ENCODE data around the gene CRELD1. TPM values are rescaled to one million over a fixed set of nuclear protein-coding genes. Genes with fewer than 3 reads are reported as not detected.
"Not testable (repeated sequence)": the region's sequence is repeated elsewhere in the genome, so short reads cannot be mapped to it uniquely, and the experiment has no call there.

CRELD1 gene
- polyA plus RNA-seq, 3 donors, result 16.1 to 23.4 (median 19.2) TPM

GRCh38 chr3:9893739-9894138 lies 39.9 kb upstream of the CRELD1 start:
- Mint-ChIP-seq H3K9me3 (no peaks in the 10 kb centered on the region), H3K27me3 (ENCODE audit: low read depth in 3 of 3) (no peaks in the 10 kb centered on the region), H3K36me3 (peaks cover 24 to 28% of the 10 kb centered on the region in 2 donors), H3K27ac (peak overlapping the region in 2 of 7 donors; percentile 7 to 79), H3K4me1 (peaks cover 43% of the 10 kb centered on the region), H3K4me3 (no peak overlapping the region)
- DNase-seq, result no peak
- no peak overlapping the region for H3K9ac ChIP-seq (ENCODE audit: insufficient read depth, low read length, poor library complexity, severe bottlenecking)
- peaks cover 32% of the 10 kb centered on the region for H3K79me2 ChIP-seq (ENCODE audit: insufficient read depth, low read length)
- H3K4me2 ChIP-seq (replicated peaks; ENCODE audit: extremely low read depth, low read length, poor library complexity, severe bottlenecking), result no peak overlapping the region
- peaks cover 10 to 21% of the 10 kb centered on the region in 2 donors for H3K36me3 ChIP-seq (replicated peaks in 1 of 2; ENCODE audit: control insufficient read depth in 1 of 2, insufficient read depth in 2 of 2, low read length in 2 of 2)
- no peak overlapping the region for H3K27ac ChIP-seq (ENCODE audit: low read depth in 1 of 2, low read length in 2 of 2)
- H3K9me3 ChIP-seq (replicated peaks in 1 of 2; ENCODE audit: control insufficient read depth in 1 of 2, insufficient read depth in 1 of 2, low read length in 2 of 2), result no peaks in the 10 kb centered on the region
- TF ChIP-seq CTCF (IDR thresholded peaks at IDR 0.05), result no peak
- intact Hi-C loops (cut with micrococcal nuclease), result no loop called here
- H4K20me1 ChIP-seq (ENCODE audit: insufficient read depth, low read length), result peaks cover 8% of the 10 kb centered on the region
- peaks cover 12 to 16% of the 10 kb centered on the region in 2 donors for H3K4me1 ChIP-seq (ENCODE audit: control insufficient read depth in 1 of 2, insufficient read depth in 2 of 2, low read length in 2 of 2)
- no CpG with 5 or more reads among the region's 1 CpG for WGBS (ENCODE audit: insufficient coverage)
- no peaks in the 10 kb centered on the region for H3K27me3 ChIP-seq (ENCODE audit: control insufficient read depth in 2 of 2, insufficient read depth in 2 of 2, low read length in 2 of 2)
- H3K4me3 ChIP-seq (replicated peaks in 1 of 3; ENCODE audit: low read depth in 2 of 3, low read length in 3 of 3), result no peak overlapping the region
- H2AFZ ChIP-seq (ENCODE audit: insufficient read depth, low read depth, low read length, poor library complexity, severe bottlenecking), result no peak overlapping the region

GRCh38 chr3:9895715-9896114 lies 37.9 kb upstream of the CRELD1 start:
- H3K36me3 ChIP-seq (replicated peaks in 1 of 2; ENCODE audit: control insufficient read depth in 1 of 2, insufficient read depth in 2 of 2, low read length in 2 of 2), result peaks cover 10 to 21% of the 10 kb centered on the region in 2 donors
- H3K27me3 ChIP-seq (ENCODE audit: control insufficient read depth in 2 of 2, insufficient read depth in 2 of 2, low read length in 2 of 2); H3K4me3 Mint-ChIP-seq; H3K9ac ChIP-seq (ENCODE audit: insufficient read depth, low read length, poor library complexity, severe bottlenecking); intact Hi-C loops (cut with micrococcal nuclease); H3K27ac ChIP-seq (ENCODE audit: low read depth in 1 of 2, low read length in 2 of 2); H4K20me1 ChIP-seq (ENCODE audit: insufficient read depth, low read length); H3K9me3 Mint-ChIP-seq; H3K4me2 ChIP-seq (replicated peaks; ENCODE audit: extremely low read depth, low read length, poor library complexity, severe bottlenecking); H3K4me3 ChIP-seq (replicated peaks in 1 of 3; ENCODE audit: low read depth in 2 of 3, low read length in 3 of 3); DNase-seq; H3K27me3 Mint-ChIP-seq (ENCODE audit: low read depth in 3 of 3); H2AFZ ChIP-seq (ENCODE audit: insufficient read depth, low read depth, low read length, poor library complexity, severe bottlenecking); H3K9me3 ChIP-seq (replicated peaks in 1 of 2; ENCODE audit: control insufficient read depth in 1 of 2, insufficient read depth in 1 of 2, low read length in 2 of 2): not testable (repeated sequence)
- H3K79me2 ChIP-seq (ENCODE audit: insufficient read depth, low read length), result peaks cover 27% of the 10 kb centered on the region
- H3K4me1 Mint-ChIP-seq, result peaks cover 44% of the 10 kb centered on the region
- peak overlapping the region in 1 of 7 donors; percentile 5 for H3K27ac Mint-ChIP-seq
- H3K4me1 ChIP-seq (ENCODE audit: control insufficient read depth in 1 of 2, insufficient read depth in 2 of 2, low read length in 2 of 2), result peaks cover 8 to 10% of the 10 kb centered on the region in 2 donors
- H3K36me3 Mint-ChIP-seq, result peaks cover 24 to 28% of the 10 kb centered on the region in 2 donors
- WGBS (ENCODE audit: insufficient coverage), result 98% methylated on average over 3 of the region's 3 CpGs

- H4K20me1 ChIP-seq (ENCODE audit: insufficient read depth, low read length); H3K4me3 ChIP-seq (replicated peaks in 1 of 3; ENCODE audit: low read depth in 2 of 3, low read length in 3 of 3); H3K9me3 Mint-ChIP-seq; H2AFZ ChIP-seq (ENCODE audit: insufficient read depth, low read depth, low read length, poor library complexity, severe bottlenecking); H3K9me3 ChIP-seq (replicated peaks in 1 of 2; ENCODE audit: control insufficient read depth in 1 of 2, insufficient read depth in 1 of 2, low read length in 2 of 2); H3K27me3 ChIP-seq (ENCODE audit: control insufficient read depth in 2 of 2, insufficient read depth in 2 of 2, low read length in 2 of 2); DNase-seq; H3K9ac ChIP-seq (ENCODE audit: insufficient read depth, low read length, poor library complexity, severe bottlenecking); H3K4me1 ChIP-seq (ENCODE audit: control insufficient read depth in 1 of 2, insufficient read depth in 2 of 2, low read length in 2 of 2); intact Hi-C loops (cut with micrococcal nuclease); H3K27me3 Mint-ChIP-seq (ENCODE audit: low read depth in 3 of 3); H3K4me3 Mint-ChIP-seq; H3K4me2 ChIP-seq (replicated peaks; ENCODE audit: extremely low read depth, low read length, poor library complexity, severe bottlenecking); H3K27ac ChIP-seq (ENCODE audit: low read depth in 1 of 2, low read length in 2 of 2): not testable (repeated sequence)
- Mint-ChIP-seq H3K4me1 (peaks cover 41% of the 10 kb centered on the region), H3K36me3 (peaks cover 24 to 28% of the 10 kb centered on the region in 2 donors), H3K27ac (peak overlapping the region in 6 of 7 donors; percentile 37 to 76 (median 62))
- 100% methylated on average over 2 of the region's 10 CpGs for WGBS (ENCODE audit: insufficient coverage)
- Histone ChIP-seq H3K79me2 (ENCODE audit: insufficient read depth, low read length) (peaks cover 16% of the 10 kb centered on the region), H3K36me3 (replicated peaks in 1 of 2; ENCODE audit: control insufficient read depth in 1 of 2, insufficient read depth in 2 of 2, low read length in 2 of 2) (peaks cover 10 to 21% of the 10 kb centered on the region in 2 donors)
Observed at GRCh38 chr3:9896755-9897407, 36.8 kb upstream of the CRELD1 start.
